Non-pigmented ciliary epithelial cell (primary cell): Measurements from ENCODE around the gene KCNK18.
"Not testable (repeated sequence)": the region's sequence is repeated elsewhere in the genome, so short reads cannot be mapped to it uniquely, and the experiment has no call there.

Experiments
- DNase-seq: peaks from one replicate; pipeline ENCODE4 v3.0.0-alpha.2; 2010; ENCODE audit warnings: low read depth

Gene KCNK18

GRCh38 chr10:117170244-117170643 lies 27.0 kb upstream of the KCNK18 start:
- no peak for DNase-seq

GRCh38 chr10:117174439-117175214 lies 22.7 kb upstream of the KCNK18 start:
- peak; percentile 23 for DNase-seq

- no peak for DNase-seq
Observed at GRCh38 chr10:117175215-117175900, 21.9 kb upstream of the KCNK18 start.

GRCh38 chr10:117175901-117176534 lies 21.3 kb upstream of the KCNK18 start:
- DNase-seq: peak; percentile 34

- no peak for DNase-seq
Observed at GRCh38 chr10:117178190-117178589, 19.1 kb upstream of the KCNK18 start.

- no peak for DNase-seq
Observed at GRCh38 chr10:117184296-117184695, 13.0 kb upstream of the KCNK18 start.

- DNase-seq: no peak
Observed at GRCh38 chr10:117184821-117185220, 12.5 kb upstream of the KCNK18 start.

- DNase-seq: not testable (repeated sequence)
Observed at GRCh38 chr10:117185817-117186216, 11.5 kb upstream of the KCNK18 start.

- DNase-seq: no peak
Observed at GRCh38 chr10:117186832-117187615, 10.3 kb upstream of the KCNK18 start.

- no peak for DNase-seq
Observed at GRCh38 chr10:117188371-117188770, 8.9 kb upstream of the KCNK18 start.

GRCh38 chr10:117189557-117189956 lies 7.7 kb upstream of the KCNK18 start:
- DNase-seq: no peak

- DNase-seq: no peak
Observed at GRCh38 chr10:117198088-117198487, 799 bp downstream of the KCNK18 start.

- DNase-seq: no peak
Observed at GRCh38 chr10:117201826-117202225, 4.5 kb downstream of the KCNK18 start.

GRCh38 chr10:117204316-117204715 lies 7.0 kb downstream of the KCNK18 start:
- DNase-seq: no peak

- DNase-seq: no peak
Observed at GRCh38 chr10:117212176-117212575, 14.9 kb downstream of the KCNK18 start.

GRCh38 chr10:117214401-117214800 lies 17.1 kb downstream of the KCNK18 start:
- no peak for DNase-seq

GRCh38 chr10:117215079-117215478 lies 17.8 kb downstream of the KCNK18 start:
- no peak for DNase-seq

GRCh38 chr10:117216028-117216427 lies 18.7 kb downstream of the KCNK18 start:
- DNase-seq: no peak

GRCh38 chr10:117216611-117217195 lies 19.4 kb downstream of the KCNK18 start:
- peak; percentile 11 for DNase-seq

GRCh38 chr10:117217196-117217761 lies 20.0 kb downstream of the KCNK18 start:
- DNase-seq: no peak

- no peak for DNase-seq
Observed at GRCh38 chr10:117218654-117219053, 21.4 kb downstream of the KCNK18 start.
